Stimulated activated CD8-positive, alpha-beta memory T cell treated with anti-CD3 and anti-CD28 coated beads, Interleukin-12 subunit alpha, Interleukin-12 subunit beta, amount 100 ng/mL, for 1 hour (primary cell): Measurements from ENCODE around the gene ARFIP2.
"Not testable (repeated sequence)": the region's sequence is repeated elsewhere in the genome, so short reads cannot be mapped to it uniquely, and the experiment has no call there.

ENCODE experiments used
- DNase-seq: peaks from one replicate; pipeline ENCODE4 v3.0.0-alpha.2; 2020; ENCODE audit warnings: low read depth

ARFIP2 gene

DNA sequence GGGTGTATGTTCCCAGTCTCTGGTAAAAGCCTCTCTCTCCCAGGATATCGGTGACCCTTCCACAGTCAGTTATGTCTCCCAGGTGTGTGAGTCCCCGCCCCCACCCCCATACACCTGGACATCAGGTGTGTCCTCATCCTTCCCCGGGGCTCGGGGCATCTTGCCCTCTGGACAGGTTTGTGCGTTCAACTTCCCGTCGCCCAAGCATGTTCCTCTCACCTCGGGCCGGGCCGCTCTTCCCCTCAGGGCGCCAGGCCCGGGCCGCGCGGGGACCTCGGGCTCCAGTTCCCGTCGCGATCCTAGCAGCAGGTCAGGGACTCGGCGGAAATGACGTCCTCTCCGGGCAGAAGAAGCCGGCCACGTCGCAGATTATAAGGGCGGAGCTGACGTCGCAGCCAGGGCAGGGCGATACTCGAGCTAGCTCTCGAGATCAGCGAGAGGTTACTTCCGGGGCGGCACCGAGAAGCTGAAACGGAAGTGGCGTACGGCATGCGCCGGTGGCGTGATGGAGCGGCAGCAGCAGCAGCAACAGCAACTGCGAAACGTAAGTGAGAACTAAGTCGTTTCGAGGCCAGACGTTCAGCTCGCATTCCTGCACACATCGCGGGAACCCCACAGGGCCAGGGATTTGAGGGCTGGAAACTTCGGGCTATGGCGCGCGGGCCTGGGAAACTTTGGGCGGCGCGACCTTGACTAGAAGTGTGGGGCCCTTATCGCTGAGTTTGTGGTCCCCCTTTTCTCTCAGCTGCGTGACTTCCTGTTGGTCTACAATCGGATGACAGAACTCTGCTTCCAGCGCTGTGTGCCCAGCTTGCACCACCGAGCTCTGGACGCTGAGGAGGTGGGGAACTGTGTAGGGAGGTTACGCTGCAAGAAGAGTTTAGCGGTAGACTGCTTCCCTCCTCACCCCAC is at the start of gene ARFIP2, which contains the start of gene TIMM10B:
Gene ARFIP2 (minus strand): TSS at position 320 of the 912 bp plus-strand sequence. CDS start 910 bp downstream, outside the sequence.
Gene TIMM10B (plus strand): TSS at position 490 of the 912 bp plus-strand sequence. CDS start 16 bp downstream, at position 506.
- peak; percentile 94 for DNase-seq

- DNase-seq, result no peak
Measured at GRCh38 chr11:6530848-6531247, 49.7 kb upstream of the ARFIP2 start.

DNA sequence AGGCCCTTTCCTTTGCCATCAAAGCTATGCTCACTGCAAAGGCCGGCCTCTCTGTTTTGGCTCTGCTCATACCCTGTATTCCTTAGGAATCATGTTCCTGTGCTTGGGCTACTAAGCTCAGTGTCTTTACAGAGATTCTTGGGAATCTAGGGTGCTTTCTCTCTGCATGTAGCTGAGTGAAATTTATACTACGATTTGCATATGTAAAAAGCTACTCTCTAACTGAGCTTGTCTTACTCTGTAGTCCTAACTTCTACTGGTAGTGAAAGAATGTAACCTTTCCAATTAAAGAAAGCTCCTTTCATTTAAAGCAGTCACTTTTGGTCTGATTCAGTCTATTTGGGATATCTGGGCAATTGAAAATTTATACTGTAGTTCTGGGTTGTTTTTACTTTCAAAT is 48.1 kb upstream of the ARFIP2 start:
- DNase-seq, result no peak

GRCh38 chr11:6526411-6527135 is 45.4 kb upstream of the ARFIP2 start:
- no peak for DNase-seq

GRCh38 chr11:6523253-6523652 is 42.1 kb upstream of the ARFIP2 start:
- no peak for DNase-seq

DNA sequence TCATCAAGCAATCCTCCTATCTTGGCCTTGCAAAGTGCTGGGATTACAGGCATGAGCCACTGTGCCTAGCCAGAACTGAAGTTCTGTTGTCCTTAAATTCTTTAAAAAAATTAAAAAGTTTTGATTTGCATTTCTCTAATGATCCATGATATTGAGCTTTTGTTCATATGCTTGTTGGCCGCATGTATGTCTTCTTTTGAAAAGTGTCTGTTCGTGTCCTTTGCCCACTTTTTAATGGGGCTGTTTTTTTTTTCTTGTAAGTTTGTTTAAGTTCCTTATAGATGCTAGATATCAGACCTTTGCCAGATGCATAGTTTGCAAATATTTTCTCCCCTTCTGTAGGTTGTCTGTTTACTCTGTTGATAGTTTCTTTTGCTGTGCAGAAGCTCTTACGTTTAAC is 40.8 kb upstream of the ARFIP2 start:
- not testable (repeated sequence) for DNase-seq

DNA sequence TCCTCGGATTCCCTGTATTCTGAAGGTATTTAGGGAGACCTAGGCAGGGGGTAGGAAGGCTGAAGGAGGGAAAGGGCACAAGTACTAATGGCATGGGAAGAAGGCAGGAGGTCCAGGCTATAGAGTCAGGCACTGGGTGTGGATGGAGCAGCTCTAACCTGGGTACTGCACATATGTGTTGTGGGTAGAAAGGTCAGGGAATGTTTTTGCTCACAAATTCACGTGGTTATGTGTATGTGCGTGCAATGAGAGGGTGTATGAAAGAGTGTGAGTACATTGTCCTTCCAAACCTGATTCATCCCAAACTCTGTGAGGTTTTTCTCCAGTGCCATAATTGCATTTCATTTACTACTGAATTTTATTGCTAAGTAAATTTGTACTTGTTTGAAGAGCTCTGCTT is 39.1 kb upstream of the ARFIP2 start:
- DNase-seq, result no peak

- DNase-seq, result no peak
Measured at GRCh38 chr11:6516865-6517264, 35.7 kb upstream of the ARFIP2 start.

GRCh38 chr11:6505577-6506240 is 24.6 kb upstream of the ARFIP2 start:
- no peak for DNase-seq

GRCh38 chr11:6504166-6504565 is 23.0 kb upstream of the ARFIP2 start:
- DNase-seq, result no peak

GRCh38 chr11:6502382-6502781 is 21.3 kb upstream of the ARFIP2 start:
- no peak for DNase-seq

- DNase-seq, result no peak
Measured at GRCh38 chr11:6498544-6498943, 17.4 kb upstream of the ARFIP2 start.

DNA sequence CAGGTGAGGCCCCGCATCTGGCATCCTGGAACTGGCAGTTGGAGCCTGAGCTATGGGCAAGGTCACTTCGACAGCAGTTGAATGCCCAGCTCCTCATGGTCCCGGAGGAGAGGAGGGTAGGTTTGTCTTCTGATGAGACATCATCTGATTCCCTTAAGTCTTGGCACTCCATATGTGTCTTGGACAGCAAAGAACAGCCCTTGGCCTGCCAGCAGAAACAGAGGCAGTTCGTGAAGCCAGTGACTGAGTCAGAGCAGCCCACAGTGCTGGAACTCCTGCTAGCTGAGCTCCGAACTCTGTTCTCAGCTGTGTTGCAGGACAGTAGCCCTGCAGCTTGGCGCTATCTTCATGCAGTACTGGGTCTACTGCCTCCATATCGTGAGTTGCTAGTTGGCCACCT is 17.0 kb upstream of the ARFIP2 start:
- DNase-seq, result no peak

DNA sequence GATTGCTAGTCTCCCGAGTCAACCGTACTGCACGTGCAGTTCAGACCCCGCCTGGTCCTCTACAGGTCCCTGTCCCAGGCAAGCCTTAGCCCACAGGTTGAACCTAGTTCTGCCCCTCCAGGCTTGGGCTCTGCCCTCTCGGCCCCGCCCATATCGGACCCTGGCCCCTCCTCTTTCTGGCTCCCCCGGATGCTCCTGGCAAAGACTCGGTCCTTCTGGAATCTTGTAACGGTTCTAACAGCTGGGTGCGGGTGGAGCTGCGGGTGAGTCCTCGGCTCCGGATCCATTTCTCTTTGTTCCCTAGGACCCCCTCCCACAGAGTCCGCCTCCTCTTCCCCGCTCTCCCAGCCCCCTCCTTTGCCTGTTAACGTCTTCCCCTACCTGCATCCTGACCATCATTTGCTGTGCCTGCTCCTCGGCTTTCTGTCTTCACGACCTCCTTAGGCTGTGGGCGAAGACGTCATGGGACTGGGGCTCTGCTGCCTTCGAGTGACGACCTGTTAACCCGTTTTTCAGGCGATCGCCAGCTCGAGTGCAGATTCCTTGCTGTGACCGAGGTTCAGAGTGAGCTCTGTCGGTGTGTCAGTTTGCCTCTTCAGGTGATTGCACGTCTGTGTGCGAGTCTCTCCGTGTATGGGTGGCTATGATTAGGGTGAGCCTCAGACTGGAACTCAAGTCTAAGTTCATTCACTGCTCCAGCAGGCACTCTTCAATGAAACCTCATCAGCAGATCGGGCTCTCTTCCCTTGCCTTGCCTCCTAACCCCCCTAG is 16.1 kb upstream of the ARFIP2 start, which contains the start of gene DNHD1:
Gene DNHD1 (plus strand): TSS at position 212 of the 771 bp plus-strand sequence. CDS start 936 bp downstream, outside the sequence.
- DNase-seq, result no peak

DNA sequence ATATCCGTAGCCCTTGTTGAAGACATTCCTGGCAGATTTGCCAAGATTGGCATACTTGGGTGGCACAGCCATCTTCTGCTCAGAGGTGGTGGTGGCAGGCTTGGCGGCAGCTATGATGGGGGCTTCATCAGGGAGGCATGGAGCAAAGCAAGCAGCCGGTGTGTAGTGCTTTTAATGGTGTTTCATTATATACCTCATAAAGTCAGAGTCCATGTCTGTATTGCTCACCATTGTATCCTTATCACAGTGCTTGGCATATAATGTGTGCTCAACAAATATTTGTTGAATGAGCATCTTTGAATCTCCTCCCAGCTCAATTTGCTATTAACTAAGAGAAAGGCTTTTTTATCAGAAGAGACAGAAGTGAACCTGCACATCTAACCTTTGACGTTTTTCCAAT is 8.2 kb upstream of the ARFIP2 start:
- DNase-seq, result no peak

DNA sequence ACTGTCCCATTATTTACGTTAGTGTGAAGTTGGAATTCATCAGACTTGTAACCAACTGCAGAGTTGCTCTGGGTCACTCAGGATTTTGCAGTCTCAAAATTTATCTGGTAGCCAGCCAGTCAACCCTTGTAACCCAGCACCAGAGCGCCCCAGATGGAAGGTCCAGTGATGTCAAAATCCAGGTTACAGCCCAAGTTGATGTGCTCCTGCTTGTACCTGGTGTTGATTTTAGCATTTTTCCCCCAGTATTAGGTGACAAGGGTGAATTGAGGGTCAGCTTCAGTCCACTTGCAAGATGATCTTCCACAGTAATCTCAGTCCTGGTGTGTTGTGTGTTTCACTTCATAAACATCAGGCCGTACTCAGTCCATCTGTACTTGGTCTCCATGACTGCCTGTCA is 7.7 kb upstream of the ARFIP2 start:
- no peak for DNase-seq

- DNase-seq, result no peak
Measured at GRCh38 chr11:6488342-6488741, 7.2 kb upstream of the ARFIP2 start.

GRCh38 chr11:6486938-6487337 is 5.8 kb upstream of the ARFIP2 start:
- DNase-seq, result no peak

GRCh38 chr11:6486256-6486655 is 5.1 kb upstream of the ARFIP2 start:
- no peak for DNase-seq

- DNase-seq, result no peak
Measured at GRCh38 chr11:6485661-6486060, 4.5 kb upstream of the ARFIP2 start.

DNA sequence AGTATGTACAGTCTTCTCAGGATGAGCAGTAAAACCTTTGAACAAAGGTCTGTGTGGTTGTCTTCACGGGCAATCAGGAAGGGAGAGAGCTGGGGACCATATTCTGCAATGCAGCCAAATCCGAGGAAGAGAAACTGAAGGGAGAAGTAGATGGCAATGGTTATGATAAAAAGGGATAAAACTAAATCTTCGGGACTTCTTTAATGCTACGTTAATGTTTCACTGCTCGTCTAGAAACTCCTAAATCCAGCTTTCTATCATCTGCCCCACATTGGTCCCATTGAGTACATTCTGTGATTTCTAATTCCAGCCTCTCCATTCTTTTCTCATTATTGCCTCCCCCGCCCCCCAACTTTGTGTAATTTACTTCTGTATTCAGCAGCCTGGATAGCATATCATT is 1.9 kb upstream of the ARFIP2 start:
- DNase-seq, result no peak

DNA sequence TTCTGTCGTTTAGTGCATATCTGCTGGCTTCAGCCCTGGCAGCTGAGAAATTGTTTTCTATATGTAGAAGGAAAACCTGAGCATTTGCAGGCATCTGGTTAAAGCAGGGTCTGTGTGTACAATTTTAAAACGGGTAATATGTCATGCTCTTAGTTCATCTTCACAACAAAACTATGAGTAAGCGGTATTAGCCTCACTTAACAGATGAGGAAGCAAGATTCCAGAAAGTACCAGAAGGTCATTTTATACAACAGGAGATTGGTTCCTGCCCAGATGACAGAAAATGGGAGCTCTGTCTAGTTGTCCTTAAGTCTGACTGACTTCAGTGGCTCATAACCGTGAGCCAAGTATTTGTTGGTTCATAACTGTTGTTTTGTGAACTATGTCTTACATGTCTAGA is 1.3 kb upstream of the ARFIP2 start:
- no peak for DNase-seq
